GM12878 (cell line): ENCODE results near the gene ZDHHC14.

ENCODE experiments used
- CHD4 ChIP-seq: fragments of 200-600 bp; sonication (generic); IDR thresholded peaks from 2 replicates; pipeline ENCODE4 v1.6.1; 2016; ENCODE audit warnings: mild to moderate bottlenecking
- CUX1 ChIP-seq: IDR thresholded peaks from 2 replicates; pipeline ENCODE4 v1.6.1; 2012; ENCODE audit warnings: improper control_type of control experiment, low read depth, low read length; ENCODE audit not compliant: insufficient replicate concordance
- FOXM1 ChIP-seq: IDR thresholded peaks from 2 replicates; pipeline ENCODE4 v1.6.1; 2012; ENCODE audit warnings: low read depth, mild to moderate bottlenecking, inconsistent platforms, low read length, moderate library complexity
- GABPA ChIP-seq: IDR thresholded peaks from 2 replicates; pipeline ENCODE4 v1.6.1; 2014; ENCODE audit warnings: antibody characterized with exemption, low read depth, mild to moderate bottlenecking, inconsistent platforms
- POLR2A ChIP-seq: IDR thresholded peaks from 2 replicates; pipeline ENCODE4 v1.6.1; 2011; ENCODE audit warnings: low read depth, mild to moderate bottlenecking, low read length
- REST ChIP-seq: IDR thresholded peaks from 2 replicates; pipeline ENCODE4 v1.6.1; 2012; ENCODE audit warnings: mild to moderate bottlenecking, low read depth, low read length

- no peak for TF ChIP-seq CHD4
- TF ChIP-seq REST = no peak
- TF ChIP-seq POLR2A = no peak
- TF ChIP-seq GABPA = no peak
- no peak for TF ChIP-seq FOXM1
- no peak for TF ChIP-seq CUX1
Observed at GRCh38 chr6:157651731-157652490, 270.9 kb downstream of the ZDHHC14 start.
